Measurements from ENCODE around the gene EPDR1.
"Not testable (repeated sequence)": the region's sequence is repeated elsewhere in the genome, so short reads cannot be mapped to it uniquely, and the experiment has no call there.

EPDR1 gene

DNA sequence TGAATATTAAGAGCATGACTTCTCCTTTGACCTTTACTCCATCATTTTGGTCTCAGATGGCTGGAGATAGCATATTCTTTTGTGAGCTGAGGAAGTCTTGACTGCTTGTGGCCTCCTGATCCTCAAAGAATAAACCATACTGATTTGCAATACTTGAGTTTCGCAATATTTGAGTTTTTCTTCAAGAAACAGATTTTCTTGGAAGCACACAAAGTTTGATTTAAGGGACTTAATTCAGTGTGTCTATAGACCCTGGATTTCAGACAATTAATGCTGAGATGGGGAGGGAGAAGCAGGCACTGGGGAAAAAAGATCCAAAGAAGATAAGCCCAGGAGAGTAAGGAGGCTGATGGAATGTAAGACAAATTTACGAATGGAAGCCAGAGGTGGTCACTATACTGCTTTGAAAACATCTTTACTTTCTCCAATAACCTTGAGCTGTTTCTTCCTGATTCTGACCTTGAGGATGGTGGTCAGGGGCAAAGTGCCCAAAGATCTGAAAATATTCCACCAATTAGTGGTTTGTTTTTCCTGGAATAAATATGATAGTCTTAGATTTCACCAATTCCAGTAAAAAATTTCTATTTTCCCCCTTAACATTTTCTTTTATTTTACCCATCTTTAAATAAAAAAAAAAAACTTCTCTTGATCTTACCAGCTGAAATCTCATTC lies 7.5 kb downstream of the EPDR1 start:
- no peak for DNase-seq (ENCODE audit: low read depth in 2 of 3, low spot score in 1 of 3)

DNA sequence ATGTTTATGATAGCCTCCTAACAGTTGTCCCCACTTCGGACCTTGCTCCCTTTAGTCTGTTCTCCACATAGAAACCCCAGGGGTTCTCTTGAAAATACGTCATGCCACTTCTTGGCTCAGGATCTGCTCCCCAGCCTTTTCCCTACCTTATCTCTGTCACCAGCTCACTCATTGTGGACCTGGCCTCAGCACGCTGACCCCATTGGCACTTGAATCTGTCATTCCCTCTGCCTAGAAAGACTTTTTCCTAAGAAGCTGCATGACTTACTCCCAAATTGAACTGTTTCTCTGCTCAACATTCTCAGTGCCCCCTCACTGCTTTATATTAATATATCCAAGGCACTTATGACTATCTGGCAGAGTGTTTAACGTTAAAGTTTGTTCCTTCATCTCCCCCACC lies 8.4 kb downstream of the EPDR1 start:
- no peak for DNase-seq (ENCODE audit: low read depth in 2 of 3, low spot score in 1 of 3)

DNA sequence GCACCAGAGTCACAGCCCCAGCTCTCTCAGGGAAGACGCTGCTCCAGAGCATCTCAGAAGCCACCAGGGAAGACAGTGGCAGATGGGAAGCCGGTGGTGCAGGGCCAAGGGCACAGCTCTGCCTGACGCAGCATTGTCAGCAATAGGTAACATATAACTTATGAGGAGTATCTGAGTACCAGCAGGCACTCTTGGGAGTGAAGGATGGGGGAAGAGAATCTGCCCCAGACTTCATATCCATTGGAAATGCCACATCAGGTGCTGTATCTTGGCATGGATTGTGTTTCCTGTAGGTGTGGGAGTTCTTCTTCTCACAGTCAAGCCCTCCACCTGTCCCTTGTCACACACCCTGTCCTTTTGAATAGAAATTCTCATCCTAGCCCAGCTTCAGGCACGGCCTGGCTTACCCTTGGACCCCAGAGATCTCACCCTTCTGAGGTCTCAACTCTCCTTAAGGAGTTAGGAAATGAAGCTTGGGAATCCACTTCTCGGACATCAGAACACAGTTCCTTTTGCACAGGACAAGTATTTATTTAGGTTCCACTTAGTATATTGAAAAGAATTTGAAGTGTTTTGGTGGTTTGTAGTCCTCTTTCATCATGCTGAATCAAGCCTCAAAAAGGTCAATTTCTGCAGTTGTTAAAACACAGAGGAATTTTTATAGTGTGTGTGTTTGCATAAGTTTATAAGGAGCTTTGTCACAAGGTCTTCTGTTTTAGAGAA lies 9.9 kb downstream of the EPDR1 start:
- DNase-seq (ENCODE audit: low read depth in 2 of 3, low spot score in 1 of 3), result no peak

DNA sequence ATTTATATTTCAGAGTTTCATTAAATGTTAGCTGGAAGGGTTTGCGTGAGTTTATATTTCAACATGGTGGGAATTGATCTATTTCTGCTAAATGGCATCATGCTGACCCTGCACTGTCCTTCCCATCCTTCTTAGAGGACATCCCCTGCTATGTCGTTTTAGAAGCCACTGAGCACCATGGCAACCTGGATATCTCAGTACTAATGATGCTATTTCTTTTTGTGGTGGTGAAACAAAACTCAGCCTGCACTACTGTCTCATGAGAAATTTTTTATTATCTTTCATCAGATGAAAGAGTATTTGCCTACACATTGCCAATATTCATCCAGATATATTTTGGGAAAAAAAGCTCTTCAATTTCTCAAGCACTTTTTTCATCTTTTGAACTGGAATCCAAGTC lies 12.1 kb downstream of the EPDR1 start:
- DNase-seq (ENCODE audit: low read depth in 2 of 3, low spot score in 1 of 3), result no peak

DNA sequence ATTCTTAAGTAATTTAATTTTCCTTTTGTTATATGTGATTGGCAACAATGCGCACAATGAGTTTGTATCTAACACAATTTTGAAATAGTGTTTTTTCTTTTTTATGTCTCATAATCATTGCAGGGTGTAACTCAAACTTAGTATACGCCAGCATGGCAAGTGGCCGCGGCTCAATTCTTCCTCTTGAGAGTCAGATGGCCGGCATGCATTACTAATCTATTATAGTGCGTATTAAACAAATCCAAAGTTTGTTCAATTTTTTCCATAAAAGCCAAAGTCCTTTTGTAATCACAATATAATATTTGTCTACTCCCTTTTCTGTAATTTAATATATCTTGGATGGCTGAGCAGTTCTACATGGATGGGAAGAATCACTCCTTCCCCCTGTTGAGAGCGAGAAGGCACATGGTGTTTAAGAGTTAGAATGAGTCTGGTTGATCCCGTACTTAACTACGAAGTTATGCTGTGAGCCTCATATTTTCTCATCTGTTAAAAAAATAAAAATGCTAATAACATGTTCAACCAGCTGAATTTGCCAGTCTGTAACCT lies 12.7 kb downstream of the EPDR1 start:
- no peak for DNase-seq (ENCODE audit: low read depth in 2 of 3, low spot score in 1 of 3)

DNA sequence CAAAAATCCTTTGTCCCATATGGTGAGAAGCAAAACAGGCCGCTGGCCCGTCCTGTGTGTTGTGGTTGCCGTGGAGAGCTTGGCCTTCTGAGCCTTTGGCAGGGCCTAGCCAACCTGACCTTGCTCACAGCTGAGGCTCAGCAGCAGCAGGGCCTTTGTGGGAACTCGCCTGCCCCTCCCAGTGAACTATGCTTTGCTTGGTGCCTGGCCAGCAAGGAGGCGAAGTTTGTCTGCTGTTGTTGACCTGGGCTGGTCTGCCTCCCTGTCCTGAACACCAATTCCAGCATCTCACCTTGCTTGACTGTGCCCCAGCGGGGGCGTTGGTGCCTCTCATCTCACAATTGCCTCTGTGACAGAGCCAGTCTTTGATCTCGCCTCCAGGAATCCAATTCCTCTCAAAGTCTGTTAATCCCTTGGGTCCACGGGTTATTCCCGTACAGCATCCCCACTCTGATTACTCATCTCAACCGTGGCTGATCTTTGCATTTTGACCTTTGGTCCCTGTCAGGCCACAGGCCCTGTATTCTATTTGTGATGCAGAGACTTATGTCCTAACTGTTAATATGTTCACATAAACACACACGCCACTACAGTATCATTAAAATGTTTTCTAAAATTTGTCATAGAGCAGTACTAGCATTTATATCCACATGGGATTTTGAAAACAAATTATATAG lies 22.6 kb downstream of the EPDR1 start:
- no peak for DNase-seq (ENCODE audit: low read depth in 2 of 3, low spot score in 1 of 3)

DNA sequence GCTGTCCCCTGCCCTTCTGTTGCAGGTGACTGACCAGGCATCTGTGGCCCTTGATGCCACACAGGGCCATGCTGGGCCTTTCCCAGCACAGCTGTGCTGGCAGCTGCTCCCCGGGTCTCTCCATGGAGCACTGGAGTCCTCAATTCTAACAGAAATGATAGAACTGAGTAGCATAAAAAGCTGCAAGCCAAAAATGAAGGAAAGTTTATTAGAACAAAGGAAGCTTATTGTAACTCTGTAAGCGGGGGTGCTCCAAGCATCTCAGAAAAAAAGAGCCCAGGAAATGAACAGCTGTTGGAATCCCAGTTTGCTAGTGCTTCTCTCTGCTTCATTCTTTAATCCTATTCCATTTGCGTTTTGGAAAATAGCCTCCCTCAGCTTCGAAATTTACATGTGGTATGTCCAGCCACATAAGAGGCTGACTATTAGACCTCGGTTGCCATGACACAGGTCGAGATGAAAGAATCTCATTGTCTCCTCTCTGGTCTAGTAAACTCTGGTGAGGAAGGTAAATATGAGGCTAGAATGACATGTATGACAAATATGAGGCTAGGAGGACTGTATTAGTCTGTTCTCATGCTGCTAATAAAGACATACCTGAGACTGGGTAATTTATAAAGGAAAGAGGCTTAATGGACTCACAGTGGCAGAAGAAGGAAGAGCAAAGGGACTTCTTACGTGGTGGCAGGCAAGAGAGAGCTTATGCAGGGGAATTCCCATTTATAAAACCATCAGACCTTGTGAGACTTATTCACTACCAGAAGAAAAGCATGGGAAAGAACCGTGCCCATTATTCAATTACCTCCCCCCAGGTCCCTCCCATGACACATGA lies 23.7 kb downstream of the EPDR1 start:
- no peak for DNase-seq (ENCODE audit: low read depth in 2 of 3, low spot score in 1 of 3)

DNA sequence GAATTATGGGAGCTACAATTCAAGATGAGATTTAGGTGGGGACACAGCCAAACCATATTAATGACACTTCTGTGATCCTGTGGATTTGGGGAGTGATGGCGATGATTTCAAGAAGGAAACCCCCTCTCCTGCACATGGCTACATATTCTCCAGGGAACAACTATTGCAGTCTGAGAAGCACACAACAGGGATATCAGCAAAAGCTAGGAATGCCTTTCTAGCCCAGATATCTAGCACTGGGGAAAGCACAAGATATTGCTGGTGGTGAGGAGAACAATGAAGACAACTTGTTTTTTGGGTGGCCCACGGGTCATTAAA lies 24.3 kb downstream of the EPDR1 start:
- no peak for DNase-seq (ENCODE audit: low read depth in 2 of 3, low spot score in 1 of 3)

DNA sequence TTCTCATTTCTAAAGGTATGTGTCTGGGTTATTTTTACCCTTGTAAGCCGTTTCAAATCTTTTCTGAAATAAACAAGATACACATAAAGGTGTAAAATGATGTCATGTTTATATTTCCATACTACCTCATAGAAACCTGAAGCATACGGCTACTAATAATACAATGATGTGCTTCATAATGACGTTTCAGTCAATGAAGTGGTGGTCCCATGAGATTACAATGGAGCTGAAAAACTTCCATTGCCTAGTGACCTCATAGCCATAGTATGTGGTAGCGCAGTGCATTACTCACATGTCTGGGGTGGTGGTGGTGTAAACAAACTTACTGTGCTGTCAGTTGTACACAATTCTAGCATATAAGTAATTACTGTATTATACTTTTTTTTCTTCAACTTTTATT lies 24.9 kb downstream of the EPDR1 start:
- DNase-seq (ENCODE audit: low read depth in 2 of 3, low spot score in 1 of 3), result no peak

DNA sequence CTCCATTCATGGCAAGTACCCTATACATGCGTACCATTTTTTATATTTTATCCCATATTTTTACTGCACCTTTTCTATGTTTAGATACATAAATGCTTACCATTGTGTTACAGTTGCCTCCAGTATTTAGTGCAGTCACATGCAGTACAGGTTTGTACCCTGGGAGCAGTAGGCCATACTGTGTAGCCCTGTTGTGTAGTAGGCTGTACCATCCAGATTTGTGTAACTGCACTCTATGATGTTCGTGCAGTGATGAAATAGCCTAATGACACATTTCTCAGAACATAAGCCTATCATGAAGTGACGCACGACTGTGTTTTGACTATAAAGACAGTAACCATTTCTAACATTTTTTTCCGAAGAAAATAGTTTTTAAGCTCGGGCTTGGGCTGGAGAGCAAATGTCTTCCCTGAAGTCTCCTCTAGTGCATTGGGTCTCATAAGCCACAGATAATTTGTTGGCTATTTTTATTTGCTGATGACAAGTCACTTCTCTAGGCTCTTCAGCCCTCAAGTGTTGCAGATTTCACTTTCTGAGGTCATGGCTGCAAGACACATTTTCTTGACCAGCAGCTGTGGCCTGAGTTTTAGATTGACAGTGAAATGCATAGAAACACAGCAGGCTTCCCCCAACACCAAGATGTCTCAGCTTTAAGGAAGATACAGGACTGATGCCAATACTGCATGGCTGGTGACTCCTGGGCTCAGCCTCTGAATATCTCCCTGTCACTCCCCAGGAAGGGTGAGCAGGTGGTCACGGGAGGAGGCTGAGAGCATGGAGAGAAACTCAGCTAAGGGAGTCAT lies 26.9 kb downstream of the EPDR1 start:
- no peak for DNase-seq (ENCODE audit: low read depth in 2 of 3, low spot score in 1 of 3)

DNA sequence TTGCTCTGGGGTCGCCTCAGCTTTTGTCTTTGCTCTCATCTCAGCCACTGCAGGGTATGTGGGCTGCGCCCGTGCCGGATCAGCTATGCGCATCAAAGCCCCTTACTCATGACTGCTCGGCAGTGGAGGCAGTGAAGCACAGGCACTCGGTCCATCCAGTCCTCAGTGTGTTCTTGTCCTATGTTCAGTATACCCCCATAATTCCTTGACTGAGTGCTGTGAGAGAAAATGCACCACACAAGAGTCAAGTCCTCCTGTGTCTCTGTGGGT lies 27.4 kb downstream of the EPDR1 start:
- DNase-seq (ENCODE audit: low read depth in 2 of 3, low spot score in 1 of 3), result no peak

DNA sequence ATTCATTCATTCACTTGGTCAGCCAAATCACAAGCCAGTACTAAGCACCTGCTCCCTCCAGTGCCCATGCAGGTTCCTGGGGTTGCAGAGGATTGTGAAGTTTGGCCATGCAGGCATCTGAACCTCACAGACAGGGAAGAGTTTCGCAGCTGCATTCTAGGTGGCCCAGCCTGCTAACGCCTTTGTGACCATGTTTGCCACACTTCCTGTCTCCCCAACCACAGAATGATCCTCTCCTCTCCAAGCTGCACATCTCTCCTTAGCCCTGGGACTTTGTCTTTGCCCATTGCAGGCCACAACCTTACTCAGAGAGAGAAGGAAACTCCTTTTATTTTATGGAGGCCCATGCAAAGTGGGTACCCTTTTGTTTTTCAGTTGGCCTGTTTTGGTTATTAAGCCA lies 31.8 kb downstream of the EPDR1 start:
- DNase-seq (ENCODE audit: low read depth in 2 of 3, low spot score in 1 of 3), result no peak

DNA sequence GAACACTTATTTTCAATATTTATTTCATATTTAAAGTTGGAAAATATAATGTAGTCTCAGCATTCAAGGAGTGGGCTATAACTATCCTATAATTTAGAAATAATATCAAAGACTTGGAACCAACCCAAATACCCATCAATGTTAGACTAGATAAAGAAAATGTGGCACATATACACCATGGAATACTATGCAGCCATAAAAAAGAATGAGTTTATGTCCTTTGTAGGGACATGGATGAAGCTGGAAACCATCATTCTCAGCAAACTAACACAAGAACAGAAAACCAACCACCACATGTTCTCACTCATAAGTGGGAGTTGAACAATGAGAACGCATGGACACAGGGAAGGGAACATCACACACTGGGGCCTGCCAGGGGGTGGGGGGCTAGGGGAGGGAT lies 33.8 kb downstream of the EPDR1 start:
- not testable (repeated sequence) for DNase-seq (ENCODE audit: low read depth in 2 of 3, low spot score in 1 of 3)

DNA sequence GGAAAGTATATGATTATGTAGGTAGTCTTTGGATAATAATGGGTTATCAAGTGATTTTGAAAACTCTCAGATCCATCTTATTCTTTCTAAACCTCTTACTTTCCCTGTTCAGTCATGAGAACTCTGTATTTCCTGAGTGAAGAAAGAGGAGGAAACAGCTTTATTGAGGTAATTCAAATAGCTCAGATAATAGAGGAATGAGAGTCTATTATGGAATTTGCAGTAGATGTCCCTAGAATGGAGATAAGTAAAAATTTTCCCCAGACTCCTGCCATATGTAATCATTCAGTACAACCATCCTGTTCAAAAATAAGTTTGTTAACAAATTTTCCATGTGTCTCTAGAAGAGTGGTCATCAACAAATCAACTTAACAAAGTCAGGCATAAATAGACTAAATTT lies 36.4 kb downstream of the EPDR1 start:
- DNase-seq (ENCODE audit: low read depth in 2 of 3, low spot score in 1 of 3), result no peak

DNA sequence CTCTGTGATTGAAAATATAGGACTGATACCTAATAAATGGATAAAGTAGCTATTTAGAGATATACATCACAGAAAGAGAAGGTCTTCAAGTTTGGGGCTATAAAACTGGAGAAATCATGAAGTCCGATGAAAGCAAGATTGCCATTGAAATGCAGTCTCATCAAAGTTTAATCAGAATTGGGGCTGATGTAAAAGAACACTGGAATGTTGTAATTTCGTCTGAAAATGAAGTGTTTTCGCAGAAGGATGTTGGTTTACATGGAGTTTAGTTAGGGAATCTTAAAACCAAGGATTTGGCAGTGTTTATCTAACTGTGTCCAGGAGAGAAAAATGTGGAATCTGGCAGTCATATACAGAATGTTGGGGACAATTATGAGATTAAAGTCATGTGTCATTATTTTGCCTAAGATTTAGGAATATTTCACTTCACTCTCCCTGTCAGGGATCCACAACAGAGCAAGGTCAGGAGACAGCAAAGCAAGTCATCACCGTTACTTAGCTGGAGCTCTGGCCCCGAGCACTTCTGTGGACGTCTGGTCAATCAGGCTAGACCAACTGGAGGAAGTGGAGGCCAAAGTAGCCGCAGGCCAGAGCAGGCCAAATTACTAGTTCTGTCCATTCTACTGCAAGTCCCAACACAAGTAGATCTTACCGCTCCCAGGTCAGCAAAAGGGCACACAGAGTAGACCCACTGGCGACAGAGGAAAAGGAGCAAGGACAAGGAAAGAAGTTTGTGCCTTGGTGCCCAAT lies 37.0 kb downstream of the EPDR1 start:
- no peak for DNase-seq (ENCODE audit: low read depth in 2 of 3, low spot score in 1 of 3)

DNA sequence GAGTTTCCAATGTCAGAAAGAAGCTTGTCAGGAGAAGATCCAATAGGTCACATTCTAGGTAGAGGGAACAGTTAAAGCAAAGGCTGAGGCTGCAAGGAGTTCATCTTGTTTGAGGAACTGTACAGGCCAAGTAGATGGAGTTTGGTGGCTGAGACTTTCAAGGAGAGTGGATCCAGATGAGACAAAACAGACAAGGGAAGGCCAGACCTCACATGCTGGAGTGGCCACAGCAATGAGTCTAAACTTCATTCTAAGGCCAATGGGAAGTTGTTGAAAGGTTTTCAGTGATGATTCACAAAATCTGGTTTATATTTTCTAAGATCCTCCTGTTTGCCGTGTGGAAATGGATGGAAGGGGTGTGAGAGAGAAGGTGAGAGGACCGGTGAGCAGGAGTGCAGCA lies 40.0 kb downstream of the EPDR1 start:
- DNase-seq (ENCODE audit: low read depth in 2 of 3, low spot score in 1 of 3), result no peak

DNA sequence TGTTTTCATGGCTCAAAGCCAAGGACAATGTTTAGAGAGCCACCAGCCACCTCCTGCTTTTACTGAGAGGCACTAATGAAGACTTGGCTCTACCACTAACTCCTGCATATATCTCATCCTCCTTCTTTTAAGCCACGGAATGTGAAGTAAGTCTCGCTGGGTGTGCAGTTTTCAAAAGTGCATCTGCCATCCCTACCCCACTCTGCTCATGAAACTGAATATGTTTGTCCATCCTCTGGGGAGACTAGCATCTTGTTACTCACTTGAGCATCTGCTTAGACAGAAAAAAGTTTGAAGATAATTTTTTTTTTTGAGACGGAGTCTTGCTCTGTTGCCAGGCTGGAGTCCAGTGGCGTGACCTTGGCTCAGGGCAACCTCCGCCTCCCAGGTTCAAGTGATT lies 40.8 kb downstream of the EPDR1 start:
- no peak for DNase-seq (ENCODE audit: low read depth in 2 of 3, low spot score in 1 of 3)

DNA sequence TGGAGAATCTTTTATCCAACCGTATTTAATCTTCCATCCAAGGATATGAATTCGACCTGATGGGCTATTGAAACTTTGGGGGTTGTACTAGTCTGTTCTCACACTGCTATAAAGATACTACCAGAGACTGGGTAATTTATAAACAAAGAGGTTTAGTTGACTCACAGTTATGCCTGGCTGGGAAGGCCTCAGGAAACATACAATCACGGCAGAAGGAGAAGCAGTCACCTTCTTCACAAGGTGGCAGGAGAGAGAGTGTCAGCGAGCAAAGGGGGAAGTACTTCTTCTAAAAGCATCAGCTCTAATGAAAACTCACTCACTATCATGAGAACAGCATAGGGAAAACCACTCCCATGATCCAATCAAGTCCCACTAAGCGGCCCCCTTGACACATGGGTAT lies 43.8 kb downstream of the EPDR1 start:
- no peak for DNase-seq (ENCODE audit: low read depth in 2 of 3, low spot score in 1 of 3)

DNA sequence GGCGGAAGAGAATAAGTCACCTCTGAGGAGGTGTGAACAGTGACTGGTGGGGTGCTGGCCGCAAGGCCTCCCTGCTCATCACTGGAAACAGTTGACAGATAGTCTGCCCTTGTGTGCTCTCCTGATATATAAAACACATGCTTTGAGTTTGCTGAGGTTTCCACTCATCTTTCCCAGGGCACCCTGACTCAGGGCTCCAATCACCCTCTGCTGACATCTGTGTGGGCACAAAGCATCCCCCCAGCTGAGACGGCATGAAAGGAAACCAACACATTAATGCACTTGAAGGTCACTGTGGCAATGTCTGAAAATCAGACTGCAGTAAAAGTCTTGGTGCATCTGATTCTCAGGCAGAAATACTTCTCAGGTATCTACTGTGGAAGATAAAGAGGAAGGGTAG lies 49.8 kb downstream of the EPDR1 start:
- no peak for DNase-seq (ENCODE audit: low read depth in 2 of 3, low spot score in 1 of 3)

DNA sequence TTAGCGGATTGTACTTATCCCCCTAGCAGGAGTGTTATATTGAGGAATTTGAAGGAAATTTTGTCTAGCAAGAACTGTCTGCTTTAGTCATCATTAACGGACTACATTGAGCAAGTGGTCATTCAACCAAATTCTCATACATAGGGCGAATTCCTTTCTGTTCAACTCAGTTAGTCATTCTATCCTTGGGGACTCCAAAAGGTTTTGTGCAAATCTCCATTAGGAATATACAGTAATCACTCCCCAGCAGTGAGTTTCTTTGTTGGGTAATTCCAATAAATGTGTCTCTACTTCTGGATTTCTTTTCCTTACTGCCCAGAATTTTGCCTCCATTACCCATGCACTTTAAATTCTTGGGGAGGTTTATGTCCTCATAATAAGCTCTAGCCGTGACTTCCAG lies 51.1 kb downstream of the EPDR1 start:
- no peak for DNase-seq (ENCODE audit: low read depth in 2 of 3, low spot score in 1 of 3)
